AG10803 (cell line): Measurements from ENCODE around the gene TMIE.

Experiments used
- DNase-seq: peaks from one replicate; pipeline ENCODE4 v3.0.0; 2010; ENCODE audit warnings: low read depth
- H3K4me3 ChIP-seq: 2 replicates; pipeline ENCODE4 v1.5.1; 2011; ENCODE audit warnings: mild to moderate bottlenecking, low read length, control low read depth
- TF ChIP-seq, protein P1 (sequence below): conservative IDR thresholded peaks from 2 replicates; pipeline ENCODE4 v1.5.1; 2011; ENCODE audit warnings: mild to moderate bottlenecking, low read length, control low read depth, inconsistent platforms

The TMIE gene

DNA sequence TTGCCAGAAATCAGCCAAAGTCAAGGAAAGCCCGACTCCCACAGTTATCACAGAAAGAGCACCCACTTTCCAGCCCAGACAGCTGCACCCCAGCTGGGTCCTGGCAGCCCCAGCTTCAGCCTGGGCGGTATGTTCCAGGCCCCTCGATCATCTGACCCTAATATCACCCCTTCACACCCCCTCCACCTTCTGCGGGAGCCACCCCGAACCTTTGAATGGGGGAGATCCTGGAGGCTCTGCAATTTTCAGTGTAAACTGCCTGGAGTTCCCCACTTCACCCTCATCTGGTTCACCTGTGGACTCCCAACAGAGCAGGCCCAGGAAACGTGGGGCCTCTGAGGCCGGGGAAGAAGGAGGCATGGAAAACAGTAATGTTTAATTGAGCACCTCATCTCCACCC is 10.6 kb downstream of the TMIE start:
- DNase-seq = no peak
- no peak overlapping the region for H3K4me3 ChIP-seq
- TF ChIP-seq, protein P1, sequence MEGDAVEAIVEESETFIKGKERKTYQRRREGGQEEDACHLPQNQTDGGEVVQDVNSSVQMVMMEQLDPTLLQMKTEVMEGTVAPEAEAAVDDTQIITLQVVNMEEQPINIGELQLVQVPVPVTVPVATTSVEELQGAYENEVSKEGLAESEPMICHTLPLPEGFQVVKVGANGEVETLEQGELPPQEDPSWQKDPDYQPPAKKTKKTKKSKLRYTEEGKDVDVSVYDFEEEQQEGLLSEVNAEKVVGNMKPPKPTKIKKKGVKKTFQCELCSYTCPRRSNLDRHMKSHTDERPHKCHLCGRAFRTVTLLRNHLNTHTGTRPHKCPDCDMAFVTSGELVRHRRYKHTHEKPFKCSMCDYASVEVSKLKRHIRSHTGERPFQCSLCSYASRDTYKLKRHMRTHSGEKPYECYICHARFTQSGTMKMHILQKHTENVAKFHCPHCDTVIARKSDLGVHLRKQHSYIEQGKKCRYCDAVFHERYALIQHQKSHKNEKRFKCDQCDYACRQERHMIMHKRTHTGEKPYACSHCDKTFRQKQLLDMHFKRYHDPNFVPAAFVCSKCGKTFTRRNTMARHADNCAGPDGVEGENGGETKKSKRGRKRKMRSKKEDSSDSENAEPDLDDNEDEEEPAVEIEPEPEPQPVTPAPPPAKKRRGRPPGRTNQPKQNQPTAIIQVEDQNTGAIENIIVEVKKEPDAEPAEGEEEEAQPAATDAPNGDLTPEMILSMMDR = no peak

DNA sequence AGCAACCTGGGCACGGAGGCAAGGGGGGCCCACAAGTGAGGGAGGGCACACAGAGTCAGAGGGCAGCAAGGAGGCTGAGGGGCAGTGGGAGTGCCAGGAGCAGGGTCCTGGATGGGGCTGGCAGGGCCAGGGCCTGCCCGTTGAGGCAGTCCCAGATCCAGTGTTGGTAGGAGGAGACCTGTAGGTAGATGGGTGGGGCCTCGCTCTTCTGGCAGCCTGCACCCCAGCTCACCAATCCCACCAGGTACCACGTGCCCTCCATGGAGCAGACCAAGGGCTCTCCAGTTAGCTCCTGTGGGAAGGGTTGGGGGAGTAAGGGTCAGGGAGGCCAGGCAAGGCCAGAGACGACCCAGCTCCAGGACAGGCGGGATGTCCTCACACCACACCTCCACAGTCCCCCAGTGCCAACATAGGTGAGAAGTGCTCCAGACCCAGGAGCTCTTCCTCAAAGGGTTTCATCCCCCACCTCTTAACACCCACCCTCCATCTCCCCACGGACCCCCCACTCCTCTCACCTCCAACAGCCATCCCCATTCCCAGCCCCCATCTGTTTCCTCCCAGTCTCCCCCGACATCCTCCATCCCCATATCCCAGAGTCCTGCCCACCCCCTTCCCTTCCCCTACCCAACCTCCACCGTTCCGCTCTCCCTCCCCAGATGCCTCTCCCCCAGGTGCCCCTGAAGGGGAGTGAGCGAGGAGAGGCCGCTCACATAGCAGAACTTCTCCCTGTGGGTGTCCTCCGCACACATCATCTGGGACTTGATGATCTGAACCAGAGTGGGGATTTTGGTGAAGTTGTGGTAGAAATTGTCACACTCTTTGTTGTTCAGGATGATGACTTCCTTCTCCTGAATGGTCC is 11.2 kb downstream of the TMIE start:
- no peak for DNase-seq
- H3K4me3 ChIP-seq = no peak overlapping the region
- TF ChIP-seq, protein P1 = no peak

DNA sequence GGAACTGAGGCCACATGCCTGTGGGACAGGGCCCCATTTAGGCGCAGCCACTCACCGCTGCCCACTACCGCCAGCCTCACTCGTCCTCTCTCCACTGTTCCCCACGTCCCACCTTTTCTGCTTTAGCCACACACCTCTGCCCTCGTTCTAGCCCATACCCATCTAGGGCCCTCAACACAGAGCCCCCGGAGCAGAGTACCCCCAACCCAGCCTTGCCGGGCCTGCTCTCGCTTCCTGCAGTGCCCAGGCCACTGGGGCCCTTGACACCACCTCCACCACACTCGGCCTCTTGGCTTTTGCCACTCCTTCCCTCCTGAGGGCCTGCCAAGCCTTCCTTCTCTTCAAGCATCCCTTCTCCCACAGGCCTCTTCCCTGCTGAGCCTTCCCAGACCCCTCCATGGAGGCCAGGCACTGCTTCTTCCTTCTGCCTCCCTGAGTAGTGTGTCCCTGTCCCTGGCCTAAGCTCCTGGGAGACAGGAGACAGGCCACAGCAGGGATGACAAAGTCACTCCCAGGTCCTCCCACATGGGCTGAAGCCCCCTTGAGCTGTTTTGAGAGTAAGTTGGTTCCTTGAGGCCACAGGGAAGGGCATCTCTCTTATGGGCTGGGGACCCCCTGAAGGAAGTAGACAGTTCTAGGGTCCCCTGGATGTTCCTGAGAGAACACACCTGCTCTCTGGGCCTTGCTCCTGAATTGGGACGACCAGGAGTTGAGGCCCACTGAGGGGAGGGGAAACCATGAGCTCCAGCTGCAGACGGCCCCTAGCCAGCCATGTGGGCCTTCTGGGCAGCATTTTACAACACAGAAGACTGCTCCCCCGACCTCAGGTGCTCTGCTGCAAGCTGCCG is 12.1 kb downstream of the TMIE start:
- no peak for DNase-seq
- TF ChIP-seq, protein P1 = no peak

DNA sequence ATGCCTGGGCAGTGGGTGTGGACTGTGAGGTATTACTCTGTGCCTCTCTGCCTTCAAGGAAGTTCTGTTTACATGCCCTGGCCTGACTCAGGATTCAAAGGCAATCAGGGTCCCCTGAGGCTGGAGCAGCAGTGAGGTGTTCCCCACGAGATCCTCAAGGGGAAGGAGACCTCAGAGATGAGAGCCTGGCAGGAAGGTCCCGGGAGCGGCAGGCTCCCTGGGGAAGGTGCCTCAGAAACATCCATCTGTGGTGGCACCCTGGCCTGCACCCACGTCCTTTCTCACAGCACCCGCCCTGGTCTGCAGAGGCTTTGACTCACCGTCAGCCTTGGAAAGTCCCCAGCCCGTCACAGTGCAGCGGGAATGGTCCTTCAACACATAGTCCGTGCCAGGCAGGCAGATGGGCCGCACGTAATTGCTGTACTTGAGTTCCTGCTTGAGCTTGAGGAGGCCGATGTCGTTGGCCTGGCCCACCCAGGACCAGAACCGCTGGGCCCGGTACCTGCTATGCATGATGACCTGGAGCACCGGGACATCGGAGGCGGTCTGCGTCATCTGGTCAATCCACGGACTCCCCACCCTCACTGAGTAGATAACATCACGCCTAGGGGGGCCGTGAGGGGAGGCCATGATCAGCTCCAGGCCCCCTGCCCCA is 12.8 kb downstream of the TMIE start:
- no peak overlapping the region for H3K4me3 ChIP-seq
- DNase-seq = no peak
- TF ChIP-seq, protein P1 = no peak

More for the DNA sequence above, 12.1 kb downstream of the TMIE start:
- H3K4me3 ChIP-seq = no peak overlapping the region

DNA sequence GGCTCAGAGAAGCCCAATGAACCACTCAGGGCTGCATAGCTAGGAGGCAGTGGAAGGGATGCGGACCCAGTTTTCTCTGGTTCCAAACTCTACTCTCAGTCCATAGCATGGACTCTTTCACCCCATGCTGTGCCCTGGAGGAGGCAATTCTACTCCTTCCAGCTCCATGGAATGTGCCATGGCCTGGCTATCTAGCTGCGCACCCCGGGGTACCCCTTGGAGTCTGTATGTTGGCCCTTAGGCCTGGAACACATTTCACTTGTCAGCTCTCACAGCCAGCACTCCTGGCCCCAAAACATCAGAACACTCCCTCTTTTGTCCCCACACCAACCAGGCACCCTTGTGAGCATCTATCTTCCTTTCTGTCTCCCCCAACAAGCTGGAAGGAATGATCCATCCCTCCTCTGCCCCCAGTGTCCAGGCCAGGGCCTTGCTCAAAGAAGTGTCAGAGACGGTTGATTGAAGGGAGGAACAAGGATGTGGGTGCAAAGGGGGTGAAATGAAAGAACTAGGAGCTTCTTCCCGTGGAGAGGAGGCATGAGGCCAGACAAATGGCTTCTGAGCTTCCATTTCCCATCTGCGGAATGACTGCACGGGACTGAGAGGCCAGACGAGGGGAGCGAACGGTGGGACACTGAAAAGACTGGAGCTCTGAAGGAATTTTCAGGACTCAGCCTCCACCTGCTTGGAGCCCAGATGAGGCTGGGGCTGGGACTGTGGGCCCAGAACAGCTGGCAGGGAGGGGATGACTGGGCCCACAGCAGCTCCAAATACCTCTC is 13.7 kb downstream of the TMIE start:
- TF ChIP-seq, protein P1 = no peak
- no peak overlapping the region for H3K4me3 ChIP-seq
- no peak for DNase-seq

DNA sequence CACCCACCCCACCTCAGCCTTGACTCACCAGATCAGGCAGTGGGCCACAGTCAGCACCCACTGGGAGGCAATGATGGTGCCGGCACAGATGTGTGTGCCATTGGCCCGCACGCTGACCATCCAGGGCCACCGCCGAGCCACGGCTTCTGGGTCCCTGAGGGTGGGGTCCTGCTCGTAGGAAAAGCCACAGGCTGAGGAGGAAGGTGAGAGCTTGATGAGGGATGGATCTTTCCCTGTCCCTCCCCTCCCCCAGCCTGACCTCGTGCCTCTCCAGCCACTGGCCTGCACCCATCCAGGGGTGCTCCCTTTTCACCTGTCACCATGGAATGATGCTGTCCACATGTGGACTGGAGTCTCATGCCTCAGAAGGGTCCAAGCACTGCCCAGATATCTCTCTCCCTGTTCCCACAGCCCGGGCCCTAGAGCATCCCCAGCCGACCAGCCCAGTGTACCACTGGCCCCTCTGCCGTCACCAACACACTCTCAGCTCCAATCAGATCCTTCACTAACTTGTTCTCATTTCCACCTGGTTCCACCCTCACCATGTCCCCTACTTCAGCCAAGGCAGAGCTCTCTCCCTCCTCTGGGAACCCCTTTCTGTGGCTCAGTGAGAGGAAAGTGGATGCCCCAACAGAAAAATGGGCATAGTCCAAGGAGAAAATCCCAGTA is 14.4 kb downstream of the TMIE start:
- no peak for DNase-seq
- H3K4me3 ChIP-seq = no peak overlapping the region
- TF ChIP-seq, protein P1 = no peak
